GM10266 (cell line): ENCODE data around the gene PSMD3.

Source experiments
- DNase-seq: peaks from one replicate; pipeline ENCODE4 v3.0.0; 2012; ENCODE audit errors: extremely low spot score
- TF ChIP-seq, protein P1 (sequence below): IDR thresholded peaks from 2 replicates; pipeline ENCODE4 v1.5.1; 2012; ENCODE audit warnings: mild to moderate bottlenecking, low read depth; ENCODE audit not compliant: control insufficient read depth, insufficient read depth; ENCODE audit errors: missing control alignments

PSMD3 gene

GRCh38 chr17:39971076-39971603 is 9.5 kb upstream of the PSMD3 start:
- no peak for DNase-seq
- TF ChIP-seq, protein P1, sequence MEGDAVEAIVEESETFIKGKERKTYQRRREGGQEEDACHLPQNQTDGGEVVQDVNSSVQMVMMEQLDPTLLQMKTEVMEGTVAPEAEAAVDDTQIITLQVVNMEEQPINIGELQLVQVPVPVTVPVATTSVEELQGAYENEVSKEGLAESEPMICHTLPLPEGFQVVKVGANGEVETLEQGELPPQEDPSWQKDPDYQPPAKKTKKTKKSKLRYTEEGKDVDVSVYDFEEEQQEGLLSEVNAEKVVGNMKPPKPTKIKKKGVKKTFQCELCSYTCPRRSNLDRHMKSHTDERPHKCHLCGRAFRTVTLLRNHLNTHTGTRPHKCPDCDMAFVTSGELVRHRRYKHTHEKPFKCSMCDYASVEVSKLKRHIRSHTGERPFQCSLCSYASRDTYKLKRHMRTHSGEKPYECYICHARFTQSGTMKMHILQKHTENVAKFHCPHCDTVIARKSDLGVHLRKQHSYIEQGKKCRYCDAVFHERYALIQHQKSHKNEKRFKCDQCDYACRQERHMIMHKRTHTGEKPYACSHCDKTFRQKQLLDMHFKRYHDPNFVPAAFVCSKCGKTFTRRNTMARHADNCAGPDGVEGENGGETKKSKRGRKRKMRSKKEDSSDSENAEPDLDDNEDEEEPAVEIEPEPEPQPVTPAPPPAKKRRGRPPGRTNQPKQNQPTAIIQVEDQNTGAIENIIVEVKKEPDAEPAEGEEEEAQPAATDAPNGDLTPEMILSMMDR = no peak

- TF ChIP-seq, protein P1 = no peak
- DNase-seq = no peak
These were observed 8.3 kb upstream of the PSMD3 start for GRCh38 chr17:39972271-39972670.

DNA sequence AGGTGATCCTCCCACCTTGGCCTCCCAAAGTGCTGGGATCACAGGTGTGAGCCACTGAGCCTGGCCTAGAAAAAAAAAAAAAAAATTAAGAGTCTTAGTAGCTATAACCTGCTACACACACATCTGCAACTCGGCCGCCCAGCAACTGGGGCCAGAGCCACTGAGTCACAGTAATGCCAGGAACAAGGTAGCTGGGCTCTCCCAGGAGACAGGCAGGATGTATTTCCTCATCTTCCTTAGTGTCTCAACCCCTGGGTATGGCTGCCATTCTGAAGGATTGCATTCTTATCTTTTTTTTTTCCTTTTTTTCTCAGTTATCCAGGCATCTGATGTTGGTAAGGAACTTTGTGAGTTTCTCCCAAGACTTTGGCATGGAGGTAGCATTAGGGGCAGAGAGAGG is 7.1 kb upstream of the PSMD3 start:
- TF ChIP-seq, protein P1 = no peak
- DNase-seq = no peak

- DNase-seq = no peak
These were observed 6.2 kb upstream of the PSMD3 start for GRCh38 chr17:39974433-39974832.

GRCh38 chr17:39975801-39976200 is 4.8 kb upstream of the PSMD3 start:
- TF ChIP-seq, protein P1 = no peak
- no peak for DNase-seq

More at GRCh38 chr17:39974433-39974832, 6.2 kb upstream of the PSMD3 start:
- TF ChIP-seq, protein P1 = no peak

- TF ChIP-seq, protein P1 = no peak
- DNase-seq = no peak
These were observed 1.5 kb upstream of the PSMD3 start for GRCh38 chr17:39979016-39979670.

GRCh38 chr17:39979893-39980350 is 685 bp upstream of the PSMD3 start:
- TF ChIP-seq, protein P1 = no peak
- DNase-seq = no peak
